DND-41 (cell line): ENCODE data around the gene KLK6.

Experiments used
- ATAC-seq: fragments of 200-7000 bp; cut with Tn5 transposase; 3 replicates; pipeline ENCODE4 v1.9.1; 2021; ENCODE audit warnings: low read depth; ENCODE audit not compliant: insufficient read depth
- DNase-seq: peaks from one replicate; pipeline ENCODE4 v3.0.0-alpha.2; 2020
- H2AFZ ChIP-seq: 2 replicates; pipeline ENCODE4 v1.6.0; 2012; ENCODE audit warnings: low read depth, low read length
- H3K27ac ChIP-seq: 2 replicates; pipeline ENCODE4 v1.5.1; 2012; ENCODE audit warnings: low read length, inconsistent platforms
- H3K27me3 ChIP-seq: fragments of 200-600 bp; sonication (generic); 2 replicates; pipeline ENCODE4 v1.6.0; 2012; ENCODE audit warnings: low read length, mild to moderate bottlenecking, inconsistent platforms; ENCODE audit not compliant: insufficient read depth, poor library complexity
- H3K36me3 ChIP-seq: 2 replicates; pipeline ENCODE4 v1.5.1; 2012; ENCODE audit warnings: low read length, inconsistent platforms; ENCODE audit not compliant: insufficient read depth
- H3K4me1 ChIP-seq: 2 replicates; pipeline ENCODE4 v1.5.1; 2012; ENCODE audit warnings: mild to moderate bottlenecking, low read length; ENCODE audit not compliant: insufficient read depth
- H3K4me2 ChIP-seq: 2 replicates; pipeline ENCODE4 v1.6.0; 2012; ENCODE audit warnings: mild to moderate bottlenecking, moderate library complexity, low read length, inconsistent platforms; ENCODE audit not compliant: insufficient read depth
- H3K4me3 ChIP-seq, 2 experiments: fragments of 200-600 bp in 1 of 2; shearing (Covaris generic) in 1 of 2; 2 replicates each; pipeline ENCODE4 v1.5.1; 2012 to 2016; ENCODE audit warnings: inconsistent platforms in 2 of 2, low read length in 2 of 2, mild to moderate bottlenecking in 2 of 2, low read depth in 1 of 2, moderate library complexity in 1 of 2
- H3K79me2 ChIP-seq: 2 replicates; pipeline ENCODE4 v1.6.0; 2012; ENCODE audit warnings: low read length, inconsistent platforms; ENCODE audit not compliant: insufficient read depth
- H3K9ac ChIP-seq: 2 replicates; pipeline ENCODE4 v1.6.0; 2012; ENCODE audit warnings: low read depth, mild to moderate bottlenecking, inconsistent platforms, low read length, moderate library complexity
- H3K9me3 ChIP-seq: 2 replicates; pipeline ENCODE4 v1.5.1; 2012; ENCODE audit warnings: low read length, moderate library complexity, mild to moderate bottlenecking, inconsistent platforms; ENCODE audit not compliant: insufficient read depth, severe bottlenecking
- H4K20me1 ChIP-seq: 2 replicates; pipeline ENCODE4 v1.6.0; 2012; ENCODE audit warnings: low read length; ENCODE audit not compliant: insufficient read depth
- EZH2 ChIP-seq: IDR thresholded peaks from 3 replicates; pipeline ENCODE4 v1.6.1; 2012; ENCODE audit warnings: borderline replicate concordance, low read depth, mild to moderate bottlenecking, moderate library complexity, low read length, inconsistent platforms; ENCODE audit not compliant: severe bottlenecking
- TF ChIP-seq, protein P1 (sequence below): IDR thresholded peaks from 2 replicates; pipeline ENCODE4 v1.5.1; 2012; ENCODE audit warnings: borderline replicate concordance, low read length, moderate library complexity, mild to moderate bottlenecking; ENCODE audit not compliant: poor library complexity, severe bottlenecking; ENCODE audit errors: extremely low read depth

Gene KLK6

DNA sequence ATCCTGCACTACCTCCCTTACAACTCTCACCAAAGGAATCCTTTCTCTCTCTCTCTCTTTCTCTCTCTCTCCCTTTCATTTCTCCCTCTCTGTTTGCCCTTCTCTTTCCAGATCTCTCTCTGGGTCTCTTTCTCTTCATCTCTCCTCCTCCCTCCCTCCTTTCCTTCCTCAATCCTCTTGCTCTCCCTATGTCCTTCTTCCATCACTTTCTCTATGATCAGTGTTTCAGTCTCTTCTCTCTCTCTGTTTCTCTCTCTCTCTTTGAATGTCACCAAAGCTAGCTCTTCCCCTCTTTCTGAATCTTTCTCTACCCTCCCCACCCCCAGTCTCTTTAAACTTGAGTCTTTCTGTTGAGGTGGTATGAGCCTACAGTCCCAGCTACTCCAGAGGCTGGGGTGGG is 38.4 kb downstream of the KLK6 start:
- Histone ChIP-seq H3K27ac (no peak overlapping the region), H4K20me1 (no peaks in the 10 kb centered on the region), H3K4me2 (no peak overlapping the region), H3K36me3 (no peaks in the 10 kb centered on the region), H3K27me3 (no peaks in the 10 kb centered on the region), H3K9ac (no peak overlapping the region), H2AFZ (no peak overlapping the region), H3K4me1 (no peaks in the 10 kb centered on the region), H3K9me3 (no peaks in the 10 kb centered on the region), H3K79me2 (no peaks in the 10 kb centered on the region), H3K4me3 (no peak overlapping the region)
- DNase-seq, result no peak
- no peak for TF ChIP-seq EZH2
- TF ChIP-seq, protein P1, sequence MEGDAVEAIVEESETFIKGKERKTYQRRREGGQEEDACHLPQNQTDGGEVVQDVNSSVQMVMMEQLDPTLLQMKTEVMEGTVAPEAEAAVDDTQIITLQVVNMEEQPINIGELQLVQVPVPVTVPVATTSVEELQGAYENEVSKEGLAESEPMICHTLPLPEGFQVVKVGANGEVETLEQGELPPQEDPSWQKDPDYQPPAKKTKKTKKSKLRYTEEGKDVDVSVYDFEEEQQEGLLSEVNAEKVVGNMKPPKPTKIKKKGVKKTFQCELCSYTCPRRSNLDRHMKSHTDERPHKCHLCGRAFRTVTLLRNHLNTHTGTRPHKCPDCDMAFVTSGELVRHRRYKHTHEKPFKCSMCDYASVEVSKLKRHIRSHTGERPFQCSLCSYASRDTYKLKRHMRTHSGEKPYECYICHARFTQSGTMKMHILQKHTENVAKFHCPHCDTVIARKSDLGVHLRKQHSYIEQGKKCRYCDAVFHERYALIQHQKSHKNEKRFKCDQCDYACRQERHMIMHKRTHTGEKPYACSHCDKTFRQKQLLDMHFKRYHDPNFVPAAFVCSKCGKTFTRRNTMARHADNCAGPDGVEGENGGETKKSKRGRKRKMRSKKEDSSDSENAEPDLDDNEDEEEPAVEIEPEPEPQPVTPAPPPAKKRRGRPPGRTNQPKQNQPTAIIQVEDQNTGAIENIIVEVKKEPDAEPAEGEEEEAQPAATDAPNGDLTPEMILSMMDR, result no peak
- ATAC-seq, result no peak

DNA sequence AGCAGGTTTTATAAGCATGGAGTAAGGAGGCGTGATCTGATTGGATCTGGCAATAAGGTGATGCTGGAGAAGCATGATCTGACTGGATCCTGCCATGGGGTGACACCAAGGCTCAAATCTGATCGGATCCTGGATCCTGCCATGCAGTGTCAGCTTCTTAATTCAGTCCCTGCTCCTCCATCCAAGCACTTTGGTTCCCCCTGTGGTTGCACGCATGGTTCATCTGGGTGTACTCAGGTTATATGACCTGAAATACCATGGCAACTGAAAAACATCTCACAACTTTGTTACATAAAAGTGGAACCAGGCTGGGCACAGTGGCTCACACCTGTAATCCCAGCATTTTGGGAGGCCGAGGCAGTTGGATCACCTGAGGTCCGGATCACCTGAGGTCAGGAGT is 40.6 kb downstream of the KLK6 start:
- no peaks in the 10 kb centered on the region for H4K20me1 ChIP-seq
- H3K4me3 ChIP-seq, result no peak overlapping the region
- H3K79me2 ChIP-seq, result no peaks in the 10 kb centered on the region
- DNase-seq (no peak), ATAC-seq (no peak)
- TF ChIP-seq, protein P1, result no peak
- TF ChIP-seq EZH2, result no peak
- no peaks in the 10 kb centered on the region for H3K9me3 ChIP-seq
- no peak overlapping the region for H3K4me2 ChIP-seq
- no peaks in the 10 kb centered on the region for H3K4me1 ChIP-seq
- H3K27ac ChIP-seq, result no peak overlapping the region
- H2AFZ ChIP-seq, result no peak overlapping the region
- H3K27me3 ChIP-seq, result no peaks in the 10 kb centered on the region
- H3K9ac ChIP-seq, result no peak overlapping the region
- H3K36me3 ChIP-seq, result no peaks in the 10 kb centered on the region

DNA sequence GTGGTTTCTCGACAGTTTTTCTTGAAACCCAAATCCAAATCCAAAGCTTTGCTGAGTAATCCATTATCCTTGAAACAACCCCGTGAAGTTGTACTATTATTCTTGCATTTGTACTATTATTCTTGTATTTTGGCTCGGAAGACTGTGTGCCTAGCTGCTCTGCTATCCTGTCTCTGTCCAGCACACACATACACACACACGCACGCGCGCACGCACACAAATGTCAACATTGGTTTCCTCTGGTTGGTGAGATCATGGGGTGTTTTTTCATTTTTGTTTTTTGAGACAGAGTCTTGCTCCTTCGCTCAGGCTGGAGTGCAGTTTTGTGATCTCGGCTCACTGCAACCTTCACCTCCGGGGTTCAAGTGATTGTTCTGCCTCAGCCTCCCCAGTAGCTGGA is 43.2 kb downstream of the KLK6 start:
- Histone ChIP-seq H3K4me1 (no peaks in the 10 kb centered on the region), H3K9ac (no peak overlapping the region), H3K9me3 (no peaks in the 10 kb centered on the region), H3K79me2 (no peaks in the 10 kb centered on the region), H4K20me1 (0 out of 2 replicates have a peak, but pooled peaks cover 3% of the 10 kb centered on the region), H3K27ac (no peak overlapping the region), H3K4me3 (no peak overlapping the region), H3K4me2 (no peak overlapping the region), H3K27me3 (peaks cover 4% of the 10 kb centered on the region), H3K36me3 (no peaks in the 10 kb centered on the region), H2AFZ (no peak overlapping the region)
- ATAC-seq (no peak), DNase-seq (no peak)
- TF ChIP-seq, protein P1, result no peak
- no peak for TF ChIP-seq EZH2

DNA sequence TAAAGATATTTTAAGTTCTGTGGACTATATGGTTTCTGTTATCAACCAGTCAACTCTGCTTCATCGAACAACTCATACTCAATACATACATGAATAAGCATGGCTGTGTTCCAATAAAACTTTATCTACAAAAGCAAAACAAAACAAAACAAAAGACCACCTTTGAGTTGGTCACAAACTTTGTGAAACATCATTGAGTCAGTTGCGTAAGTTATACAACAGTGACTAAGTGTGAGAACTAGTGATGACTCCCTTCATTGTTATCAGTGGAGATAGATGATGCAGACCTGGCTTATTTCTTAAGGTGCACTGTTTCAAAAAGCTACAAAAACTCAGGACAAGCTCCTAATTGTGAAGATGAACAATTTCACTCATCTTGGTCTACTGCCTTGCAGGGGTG is 43.7 kb downstream of the KLK6 start:
- Histone ChIP-seq H3K4me1 (no peaks in the 10 kb centered on the region), H3K27ac (no peak overlapping the region), H3K27me3 (peaks cover 4% of the 10 kb centered on the region), H4K20me1 (0 out of 2 replicates have a peak, but pooled peaks cover 3% of the 10 kb centered on the region), H3K9ac (no peak overlapping the region), H3K79me2 (no peaks in the 10 kb centered on the region), H3K4me3 (no peak overlapping the region), H3K9me3 (no peaks in the 10 kb centered on the region), H3K4me2 (no peak overlapping the region), H3K36me3 (no peaks in the 10 kb centered on the region), H2AFZ (no peak overlapping the region)
- DNase-seq, result no peak
- ATAC-seq, result no peak
- TF ChIP-seq, protein P1, result no peak
- TF ChIP-seq EZH2, result no peak
